SK-N-SH (cell line): Measurements from ENCODE around the gene MYLK2. TPM values are rescaled to one million over a fixed set of nuclear protein-coding genes. Genes with fewer than 3 reads are reported as not detected.

ENCODE experiments used
- CTCF ChIA-PET: fragments of 300-600, 350-600 bp; formaldehyde crosslinking; extraction: SDS; loops from one replicate; lab custom pipeline; 2021; lab: Yijun Ruan, JAX
- POLR2A ChIA-PET: fragments of 350-600 bp; sonication (Branson Sonifier 250); formaldehyde crosslinking; extraction: SDS; loops from one replicate; lab custom pipeline; 2020; ENCODE audit warnings: antibody characterized with exemption, inconsistent platforms; lab: Yijun Ruan, JAX
- DNase-seq: peaks from one replicate; pipeline ENCODE4 v3.0.0; 2012
- H2AFZ ChIP-seq: fragments of 200-600 bp; sonication (generic); 2 replicates; pipeline ENCODE4 v1.8.1; 2016; ENCODE audit warnings: antibody characterized with exemption, mild to moderate bottlenecking, low read depth
- H3F3A ChIP-seq: fragments of 200-600 bp; sonication (generic); replicated peaks from 2 replicates; pipeline ENCODE3; 2016; ENCODE audit warnings: antibody characterized with exemption, mild to moderate bottlenecking; ENCODE audit not compliant: insufficient read depth
- H3K27ac ChIP-seq, 2 experiments: fragments of 200-500 bp in 1 of 2; fragments of 200-600 bp in 1 of 2; sonication (Bioruptor generic) in 1 of 2; sonication (generic), shearing (Covaris generic) in 1 of 2; 2 replicates each; pipeline versions ENCODE4 v1.5.1 to v1.6.1; 2014 to 2016; ENCODE audit warnings: low read depth in 2 of 2, inconsistent platforms in 1 of 2, low read length in 1 of 2, mild to moderate bottlenecking in 1 of 2, mixed read lengths in 1 of 2
- H3K27me3 ChIP-seq: fragments of 200-600 bp; sonication (generic), shearing (Covaris generic); 2 replicates; pipeline ENCODE4 v1.6.1; 2016; ENCODE audit warnings: mixed run types; ENCODE audit not compliant: insufficient read depth
- H3K36me3 ChIP-seq, 2 experiments: fragments of 200-500 bp in 1 of 2; fragments of 200-600 bp in 1 of 2; sonication (Bioruptor generic) in 1 of 2; sonication (generic) in 1 of 2; replicated peaks in 1 of 2; 2 replicates each; pipeline versions ENCODE3 to v1.5.1; 2014 to 2016; ENCODE audit warnings: low read length in 1 of 2, mild to moderate bottlenecking in 1 of 2; ENCODE audit not compliant: insufficient read depth in 2 of 2, control insufficient read depth in 1 of 2
- H3K4me1 ChIP-seq, 2 experiments: fragments of 200-500 bp in 1 of 2; fragments of 200-600 bp in 1 of 2; sonication (Bioruptor generic) in 1 of 2; sonication (generic), shearing (Covaris generic) in 1 of 2; 2 replicates each; pipeline versions ENCODE4 v1.5.1 to v1.6.1; 2014 to 2016; ENCODE audit warnings: low read depth in 1 of 2, low read length in 1 of 2, mixed run types in 1 of 2; ENCODE audit not compliant: insufficient read depth in 2 of 2, control insufficient read depth in 1 of 2
- H3K4me2 ChIP-seq: fragments of 200-600 bp; sonication (generic), shearing (Covaris generic); 2 replicates; pipeline ENCODE4 v1.6.1; 2017; ENCODE audit warnings: mixed run types
- H3K4me3 ChIP-seq, 2 experiments: fragments of 200-500 bp in 1 of 2; fragments of 200-600 bp in 1 of 2; sonication (Bioruptor generic) in 1 of 2; sonication (generic), shearing (Covaris generic) in 1 of 2; 2 replicates each; pipeline versions ENCODE4 v1.5.1 to v1.8.1; 2014 to 2016; ENCODE audit warnings: low read depth in 2 of 2, inconsistent platforms in 1 of 2, low read length in 1 of 2, mild to moderate bottlenecking in 1 of 2, mixed read lengths in 1 of 2, moderate library complexity in 1 of 2
- H3K79me2 ChIP-seq: fragments of 200-600 bp; sonication (generic); 2 replicates; pipeline ENCODE4 v1.8.1; 2017; ENCODE audit warnings: mild to moderate bottlenecking; ENCODE audit not compliant: insufficient read depth
- H3K9ac ChIP-seq: fragments of 200-600 bp; sonication (generic); 2 replicates; pipeline ENCODE4 v1.6.1; 2017; ENCODE audit warnings: mixed run types
- H3K9me2 ChIP-seq: fragments of 200-600 bp; sonication (generic); 2 replicates; pipeline ENCODE4 v1.6.1; 2017; ENCODE audit warnings: mixed run types
- H3K9me3 ChIP-seq: fragments of 200-600 bp; sonication (generic); 2 replicates; pipeline ENCODE4 v1.6.1; 2017; ENCODE audit warnings: mixed run types, mild to moderate bottlenecking, moderate library complexity
- H4K20me1 ChIP-seq: fragments of 200-600 bp; sonication (generic); 2 replicates; pipeline ENCODE4 v1.6.1; 2017; ENCODE audit warnings: mild to moderate bottlenecking, mixed run types; ENCODE audit not compliant: insufficient read depth
- ELF1 ChIP-seq: IDR thresholded peaks from 2 replicates; pipeline ENCODE4 v1.4.0; 2012
- EP300 ChIP-seq, 2 experiments: IDR thresholded peaks; 2 replicates each; pipeline versions ENCODE4 v1.4.0 to v1.6.1; 2012; ENCODE audit warnings: borderline replicate concordance in 1 of 2, low read depth in 1 of 2, low read length in 1 of 2
- EZH2phosphoT487 ChIP-seq: fragments of 200-600 bp; sonication (generic); IDR thresholded peaks from 2 replicates; pipeline ENCODE4 v1.6.1; 2017; ENCODE audit warnings: low read depth, mixed run types, mild to moderate bottlenecking, antibody characterized with exemption, moderate library complexity, borderline replicate concordance
- FOXM1 ChIP-seq: IDR thresholded peaks from 2 replicates; pipeline ENCODE4 v1.4.0; 2012; ENCODE audit warnings: low read depth, mild to moderate bottlenecking
- GATA2 ChIP-seq: sonication (generic); formaldehyde crosslinking; IDR thresholded peaks from 2 replicates; pipeline ENCODE4 v1.5.0; 2020; ENCODE audit warnings: mild to moderate bottlenecking, missing genetic modification reagents
- IRF3 ChIP-seq: fragments of 150-350 bp; IDR thresholded peaks from 2 replicates; pipeline ENCODE4 v1.6.1; 2016; ENCODE audit warnings: mild to moderate bottlenecking, low read depth, low read length
- JUND ChIP-seq: IDR thresholded peaks from 2 replicates; pipeline ENCODE4 v1.4.0; 2012
- MAX ChIP-seq: IDR thresholded peaks from 2 replicates; pipeline ENCODE4 v1.4.0; 2012; ENCODE audit warnings: low read depth
- MEF2A ChIP-seq: IDR thresholded peaks from 2 replicates; pipeline ENCODE4 v1.4.0; 2012; ENCODE audit warnings: low read depth, borderline replicate concordance
- MXI1 ChIP-seq: IDR thresholded peaks from 2 replicates; pipeline ENCODE4 v1.6.1; 2012; ENCODE audit warnings: mild to moderate bottlenecking, low read depth, low read length, improper control_type of control experiment
- POLR2AphosphoS5 ChIP-seq: IDR thresholded peaks from 2 replicates; pipeline ENCODE4 v1.6.1; 2012; ENCODE audit warnings: low read depth, low read length
- RCOR1 ChIP-seq: fragments of 150-350 bp; IDR thresholded peaks from 2 replicates; pipeline ENCODE4 v1.6.1; 2017; ENCODE audit warnings: antibody characterized with exemption, low read length
- RFX5 ChIP-seq: IDR thresholded peaks from 2 replicates; pipeline ENCODE4 v1.6.1; 2012; ENCODE audit warnings: mild to moderate bottlenecking, improper control_type of control experiment, low read length
- TAF1 ChIP-seq: IDR thresholded peaks from 2 replicates; pipeline ENCODE4 v1.6.1; 2012; ENCODE audit warnings: low read depth, mild to moderate bottlenecking, low read length, moderate library complexity, borderline replicate concordance
- USF1 ChIP-seq: IDR thresholded peaks from 2 replicates; pipeline ENCODE4 v1.4.0; 2012; ENCODE audit warnings: low read depth, borderline replicate concordance
- USF2 ChIP-seq: fragments of 150-350 bp; IDR thresholded peaks from 2 replicates; pipeline ENCODE4 v1.6.1; 2017; ENCODE audit warnings: antibody characterized with exemption, low read length, low read depth, borderline replicate concordance
- whole genome bisulfite sequencing: methylation state at CpG from one replicate; pipeline ENCODE4 v1.1.6; 2017; ENCODE audit warnings: low lambda C conversion rate; 5-methylcytosine and 5-hydroxymethylcytosine counted together
- polyA plus RNA-seq, 3 experiments: library from polyadenylated mRNA; depleted of rRNA; stranded (reverse); fragments of >200 nt; gene quantifications; 2 replicates each; pipeline ENCODE4 v1.2.3, GENCODE V29; 2012

The MYLK2 gene
- polyA plus RNA-seq, 1 of the 3 experiments (the other 2 are of a cell fraction) = 0.21 TPM

GRCh38 chr20:31780839-31781238 is 38.3 kb upstream of the MYLK2 start:
- POLR2A ChIA-PET = no interaction called here
- Histone ChIP-seq H3K27me3 (no peaks in the 10 kb centered on the region), H2AFZ (no peak overlapping the region), H4K20me1 (no peaks in the 10 kb centered on the region), H3K36me3 (peaks cover 52% of the 10 kb centered on the region in 2 experiments), H3K27ac (no peak overlapping the region; a peak in 1 of 4 replicates), H3K9me3 (no peaks in the 10 kb centered on the region), H3K79me2 (peaks cover 36% of the 10 kb centered on the region; the same call in 1 of the 2 replicates), H3K4me3 (no peak overlapping the region), H3K9me2 (no peaks in the 10 kb centered on the region)
- no peak for TF ChIP-seq IRF3
- no peak for TF ChIP-seq RCOR1
- no peak for TF ChIP-seq POLR2AphosphoS5
- TF ChIP-seq RFX5 = no peak
- TF ChIP-seq GATA2 (CRISPR knock-in tag) = no peak
- TF ChIP-seq MEF2A = no peak
- no peak for TF ChIP-seq USF2
- TF ChIP-seq JUND = no peak
- TF ChIP-seq TAF1 = no peak
- no peak for TF ChIP-seq USF1
- no peak for TF ChIP-seq MXI1
- no peak for TF ChIP-seq EP300 (IDR thresholded peaks at IDR 0.05; ENCODE audit: borderline replicate concordance in 1 of 2, low read depth in 1 of 2, low read length in 1 of 2)
- no peak for TF ChIP-seq MAX
- TF ChIP-seq FOXM1 = no peak
- no peak for TF ChIP-seq ELF1
- no peak for TF ChIP-seq EZH2phosphoT487
- TF ChIP-seq, all 33 proteins: peak for 0
- H3K4me1 ChIP-seq = 0 out of 4 replicates have a peak, but pooled peaks cover 0 to 8% of the 10 kb centered on the region in 2 experiments
- DNase-seq = no peak
- CTCF ChIA-PET = interaction anchor here (1.4 kb wide), 1 partner anchor 66 kb away, joined by 4 read pairs; no protein-coding TSS in a partner anchor
- no peak overlapping the region for H3K4me2 ChIP-seq
- peaks cover 11% of the 10 kb centered on the region for H3F3A ChIP-seq
- H3K9ac ChIP-seq = no peak overlapping the region
- WGBS = 97% methylated on average over 2 of the region's 2 CpGs
